ENCODE measurements around the gene DHRS7C.

DHRS7C gene, protein sequence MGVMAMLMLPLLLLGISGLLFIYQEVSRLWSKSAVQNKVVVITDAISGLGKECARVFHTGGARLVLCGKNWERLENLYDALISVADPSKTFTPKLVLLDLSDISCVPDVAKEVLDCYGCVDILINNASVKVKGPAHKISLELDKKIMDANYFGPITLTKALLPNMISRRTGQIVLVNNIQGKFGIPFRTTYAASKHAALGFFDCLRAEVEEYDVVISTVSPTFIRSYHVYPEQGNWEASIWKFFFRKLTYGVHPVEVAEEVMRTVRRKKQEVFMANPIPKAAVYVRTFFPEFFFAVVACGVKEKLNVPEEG

DNA sequence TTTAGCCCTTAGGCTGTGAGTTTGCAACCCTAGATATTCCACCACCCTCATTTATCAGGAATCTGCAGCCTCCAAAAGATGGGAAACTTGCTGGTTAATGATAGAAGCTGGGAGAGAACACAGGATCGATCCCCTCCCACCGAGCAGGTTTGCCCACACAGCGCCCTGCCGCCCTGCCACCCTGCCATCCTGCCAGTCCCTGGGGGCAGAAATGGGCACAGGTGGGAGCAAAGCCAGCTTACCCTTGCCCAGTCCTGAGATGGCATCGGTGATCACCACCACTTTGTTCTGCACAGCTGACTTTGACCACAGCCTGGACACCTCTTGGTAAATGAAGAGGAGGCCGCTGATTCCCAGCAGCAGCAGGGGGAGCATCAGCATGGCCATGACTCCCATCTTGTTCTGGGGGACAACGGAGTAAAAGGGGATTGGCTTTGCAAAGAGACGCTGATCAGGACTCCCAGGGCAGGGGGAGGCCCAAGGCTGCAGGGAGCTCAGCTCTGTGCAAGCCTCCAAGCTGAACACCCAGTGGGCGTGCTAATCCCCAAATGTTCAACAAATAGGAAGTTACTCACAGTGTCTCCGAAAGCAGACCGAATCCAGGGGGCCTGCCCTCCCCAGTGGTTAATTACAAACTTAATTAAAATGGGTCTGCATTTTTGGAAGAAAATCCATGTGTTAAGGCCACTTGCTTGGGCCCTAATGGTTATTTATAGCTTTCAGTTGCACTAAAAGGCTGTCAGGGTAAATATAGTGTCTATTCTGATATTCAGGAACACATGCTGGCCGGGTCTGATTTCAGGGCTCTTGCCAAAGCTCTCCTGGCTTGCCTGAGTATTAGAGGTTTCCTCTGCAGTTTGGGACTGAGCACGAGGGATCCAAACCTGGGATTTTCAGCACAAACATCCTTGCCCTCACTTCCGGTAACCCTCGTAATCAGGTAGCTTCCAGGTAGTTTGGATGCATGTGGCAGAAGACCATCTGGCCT lies at the start of gene DHRS7C:
Gene DHRS7C (minus strand): TSS at position 704 of the 988 bp plus-strand sequence. CDS start 308 bp downstream, at position 396.
- no peak for DNase-seq (ENCODE audit: extremely low read depth in 1 of 2, low read depth in 1 of 2)

DNA sequence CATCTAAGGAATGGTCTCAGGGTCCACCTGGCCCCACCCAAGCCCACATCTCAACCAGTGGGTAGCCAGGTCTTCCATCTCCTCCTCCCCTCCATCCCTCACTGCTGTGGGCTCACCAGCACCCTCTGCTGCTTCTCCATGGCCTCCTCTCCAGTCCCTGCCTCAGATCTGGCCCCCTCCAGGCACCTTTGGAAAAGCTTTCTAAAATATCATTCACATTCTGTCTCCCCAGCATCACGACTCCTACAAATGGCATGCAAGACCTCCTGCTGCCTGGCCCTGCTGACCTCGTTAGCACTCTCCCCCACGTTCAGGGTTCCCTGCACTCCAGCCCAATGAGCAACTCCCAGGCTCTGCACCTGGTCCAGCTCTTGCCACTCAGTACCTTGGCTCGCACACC lies 48.0 kb upstream of the DHRS7C start:
- DNase-seq (ENCODE audit: extremely low read depth in 1 of 2, low read depth in 1 of 2): no peak

DNA sequence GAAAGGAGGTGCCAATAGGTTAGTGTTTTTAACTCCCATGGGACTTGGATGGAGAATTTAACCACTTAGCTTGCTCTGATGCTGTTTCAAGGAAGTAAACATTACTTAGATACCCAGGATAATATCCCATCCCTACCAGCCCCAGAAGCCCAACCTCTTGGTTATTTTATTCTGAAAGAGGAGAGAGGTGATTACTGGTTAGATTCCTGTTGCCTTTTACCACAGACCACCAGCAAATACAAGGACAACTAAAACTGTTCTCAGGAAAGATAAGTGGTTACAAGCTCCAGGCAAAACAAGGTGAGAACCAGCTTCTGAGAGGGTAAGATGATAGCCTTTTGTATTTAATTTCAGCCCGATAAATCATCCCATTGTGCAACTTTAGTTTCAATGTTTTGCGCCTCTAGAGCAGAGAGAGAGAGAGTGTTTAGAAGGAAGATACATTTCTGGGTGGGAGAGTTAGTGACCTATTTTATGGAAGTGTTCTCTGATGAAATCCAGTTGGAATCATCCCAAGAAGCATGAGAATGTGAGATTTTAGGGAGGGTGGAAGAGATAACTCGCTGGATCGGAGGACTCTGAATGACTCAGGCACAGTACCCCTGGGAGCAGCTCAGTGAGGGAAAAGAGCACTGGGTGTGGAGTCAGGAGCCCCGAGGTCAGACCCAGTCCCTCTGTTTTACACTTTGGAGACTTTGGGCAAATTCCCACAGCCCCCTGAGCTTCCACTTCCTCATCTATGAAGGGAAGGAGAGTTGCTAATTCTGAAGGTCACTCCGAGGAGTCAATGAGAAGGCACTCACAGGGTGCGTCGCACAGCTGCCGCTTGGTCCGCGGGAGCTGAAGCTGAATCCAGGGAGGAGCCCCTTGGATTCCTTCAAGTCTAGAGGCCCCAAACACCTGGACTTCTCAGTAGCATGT lies 46.4 kb upstream of the DHRS7C start:
- no peak for DNase-seq (ENCODE audit: extremely low read depth in 1 of 2, low read depth in 1 of 2)

DNA sequence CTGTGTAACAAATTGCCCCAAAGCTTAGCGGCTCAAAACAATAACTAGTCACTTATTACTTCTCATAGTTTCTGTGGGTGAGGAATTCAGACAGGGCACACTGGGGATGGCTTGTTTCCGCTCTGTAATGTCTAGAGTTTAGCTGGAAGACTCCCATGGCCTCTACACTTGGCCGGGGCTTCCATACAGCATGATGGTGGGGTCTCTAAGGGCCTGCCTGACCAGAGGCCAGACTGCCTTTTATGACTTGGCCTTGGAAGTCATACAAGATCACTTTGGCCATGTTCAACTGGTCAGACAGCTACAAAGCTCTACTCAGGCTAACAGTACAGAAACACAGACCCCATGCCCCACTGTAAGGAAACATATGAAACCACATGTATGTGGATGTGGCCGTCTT lies 42.5 kb upstream of the DHRS7C start:
- no peak for DNase-seq (ENCODE audit: extremely low read depth in 1 of 2, low read depth in 1 of 2)

DNA sequence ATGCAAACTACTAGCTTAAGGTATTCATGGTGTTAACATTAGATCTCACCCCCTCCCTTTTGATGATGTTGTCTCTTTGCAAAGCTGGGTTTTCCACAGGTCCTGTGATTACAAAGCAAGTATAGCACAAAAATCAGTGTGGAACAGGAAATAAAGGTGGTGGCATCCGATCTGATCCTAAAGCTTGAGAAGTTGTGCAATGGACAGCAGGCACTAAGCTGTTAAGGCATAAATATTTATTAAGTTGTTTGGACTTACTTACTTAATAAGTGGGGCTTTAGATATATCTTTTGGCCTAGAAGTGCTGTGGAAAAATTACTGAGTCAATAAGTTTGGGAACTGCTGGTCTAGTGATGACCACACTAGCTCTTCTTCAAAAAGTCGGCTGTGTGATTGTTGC lies 39.3 kb upstream of the DHRS7C start:
- DNase-seq (ENCODE audit: extremely low read depth in 1 of 2, low read depth in 1 of 2): no peak

DNA sequence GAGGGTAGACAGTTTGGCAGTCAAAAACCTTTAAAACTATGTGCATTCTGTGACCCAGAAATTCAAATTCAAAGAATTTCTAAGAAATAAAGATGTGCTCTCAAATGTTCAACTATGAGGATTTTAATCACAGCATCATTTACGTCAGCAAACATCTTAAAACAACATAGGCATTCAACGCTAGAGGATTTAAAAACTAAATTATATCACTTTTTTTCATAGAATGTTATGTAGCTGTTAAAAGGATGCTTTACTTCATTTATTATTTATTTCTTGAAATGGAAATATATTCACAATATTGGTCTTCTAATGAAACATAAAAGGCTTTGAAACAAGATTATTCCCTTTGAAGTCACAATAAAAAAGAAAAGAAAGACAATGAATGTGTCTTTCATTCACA lies 38.0 kb upstream of the DHRS7C start:
- DNase-seq (ENCODE audit: extremely low read depth in 1 of 2, low read depth in 1 of 2): no peak

DNA sequence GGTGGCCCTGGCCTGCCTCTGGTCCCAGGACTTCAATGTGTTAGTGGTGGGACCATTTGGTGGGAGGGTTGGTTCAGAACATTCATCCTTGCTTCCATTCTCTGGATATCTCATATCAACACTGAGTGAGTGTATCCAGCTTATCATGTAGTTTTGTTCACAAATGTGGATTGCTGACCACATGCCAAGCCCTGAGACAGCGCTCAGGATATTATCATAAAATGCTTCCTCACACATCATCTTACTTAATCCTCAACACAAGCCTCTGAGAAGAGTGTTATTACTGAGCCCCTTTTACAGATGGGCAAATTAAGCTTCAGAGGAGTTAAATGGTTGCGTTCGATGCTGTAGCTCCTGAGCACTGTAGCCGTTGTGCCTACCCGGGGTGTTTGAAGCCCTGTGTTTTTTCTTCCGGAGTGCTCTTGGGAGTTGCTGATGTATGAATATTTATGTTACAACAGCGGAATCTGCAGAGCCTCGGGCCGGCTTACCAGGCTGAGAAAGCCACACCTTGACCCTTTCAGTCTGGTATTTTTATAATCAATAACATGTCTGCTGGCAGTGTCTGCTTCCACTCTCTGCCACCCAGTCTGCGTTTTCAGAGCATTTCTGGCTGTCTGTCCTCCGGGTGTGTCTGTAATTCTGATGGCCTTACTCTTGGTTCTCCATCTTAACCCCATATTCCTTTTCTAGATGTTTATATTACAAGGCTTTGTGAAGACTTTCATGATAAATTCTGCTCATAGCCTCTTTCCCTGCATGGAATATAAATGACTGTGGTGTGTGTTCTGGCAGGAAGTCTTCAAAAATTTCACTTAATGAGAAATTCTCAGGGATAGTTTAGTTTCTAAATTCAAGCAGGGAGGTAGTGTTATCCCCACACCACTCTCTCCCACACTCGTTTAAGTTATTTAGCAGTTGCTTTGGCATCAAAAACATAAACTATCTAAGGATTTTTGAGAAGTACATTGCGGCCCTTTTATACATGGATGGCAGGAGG lies 37.2 kb upstream of the DHRS7C start:
- DNase-seq (ENCODE audit: extremely low read depth in 1 of 2, low read depth in 1 of 2): no peak

DNA sequence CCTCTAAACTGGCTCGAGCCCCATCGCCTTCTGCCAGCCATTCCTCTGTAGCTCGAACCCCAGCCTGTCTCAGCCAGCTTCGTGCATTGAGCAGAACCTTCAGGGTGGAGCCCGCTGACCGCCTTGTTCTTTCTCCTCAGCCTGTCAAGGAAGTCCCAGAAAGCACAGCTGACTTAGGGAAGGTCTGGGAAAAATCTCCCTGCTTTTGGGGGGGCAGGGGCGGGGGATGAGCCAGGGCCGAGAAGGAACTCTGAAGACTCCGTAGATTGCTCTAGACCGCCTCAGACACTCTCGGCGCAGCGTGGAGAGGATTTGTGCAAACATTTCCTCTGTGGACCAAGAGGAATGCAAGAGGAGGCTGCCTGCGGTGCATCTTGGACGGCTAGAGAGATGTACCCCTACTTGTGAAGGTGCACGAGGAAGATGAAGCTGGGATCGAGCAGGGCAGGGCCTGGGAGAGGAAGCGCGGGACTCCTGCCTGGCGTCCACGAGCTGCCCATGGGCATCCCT lies 34.3 kb upstream of the DHRS7C start, which contains the start of gene GLP2R:
Gene GLP2R (plus strand): TSS at position 284 of the 510 bp plus-strand sequence. CDS start 140 bp downstream, at position 424.
- no peak for DNase-seq (ENCODE audit: extremely low read depth in 1 of 2, low read depth in 1 of 2)

DNA sequence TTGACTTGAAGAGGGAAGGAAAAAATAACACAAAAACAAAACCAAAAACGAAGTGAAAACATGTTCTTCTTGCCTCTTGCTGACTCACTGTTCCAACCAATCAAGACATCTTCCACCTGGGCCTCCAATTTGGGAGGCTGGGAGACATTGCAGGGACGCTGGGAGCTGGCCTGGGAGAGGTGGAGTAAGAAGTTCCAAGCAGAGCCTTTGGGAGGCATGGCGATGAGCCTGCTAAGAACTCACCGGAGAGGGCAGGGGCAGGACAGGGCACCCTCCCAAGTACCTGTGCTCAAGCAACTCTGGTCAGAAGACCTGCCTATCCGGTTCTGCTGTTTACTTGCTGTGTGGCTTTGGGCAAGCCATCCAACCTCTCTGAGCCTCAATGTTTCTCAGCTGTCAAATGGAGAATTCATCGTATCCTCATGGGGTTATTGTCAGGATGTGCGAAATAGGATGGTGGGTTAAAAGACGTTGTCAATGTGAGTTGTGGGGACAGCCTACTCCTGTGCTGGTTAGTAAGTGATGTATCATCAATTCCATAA lies 33.5 kb upstream of the DHRS7C start:
- no peak for DNase-seq (ENCODE audit: extremely low read depth in 1 of 2, low read depth in 1 of 2)

DNA sequence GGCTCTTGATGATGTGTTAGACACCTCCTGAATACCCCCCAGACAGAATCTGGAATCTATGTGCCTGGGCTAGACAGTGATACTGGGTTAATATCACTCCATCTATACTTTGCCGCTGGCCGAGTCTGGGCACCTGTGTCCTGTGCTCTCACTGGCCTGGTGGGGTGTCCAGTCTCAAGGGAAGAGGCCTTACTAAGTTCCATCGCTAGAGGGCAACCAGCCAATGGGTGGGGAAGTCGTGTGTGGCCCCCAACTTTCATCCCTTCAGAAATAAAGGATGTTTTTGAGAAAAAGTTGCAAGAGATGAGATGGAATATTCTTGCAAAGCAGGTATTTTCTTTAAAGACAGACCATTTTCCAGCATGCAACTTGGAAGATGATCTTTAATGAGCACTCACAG lies 32.7 kb upstream of the DHRS7C start:
- DNase-seq (ENCODE audit: extremely low read depth in 1 of 2, low read depth in 1 of 2): no peak

DNA sequence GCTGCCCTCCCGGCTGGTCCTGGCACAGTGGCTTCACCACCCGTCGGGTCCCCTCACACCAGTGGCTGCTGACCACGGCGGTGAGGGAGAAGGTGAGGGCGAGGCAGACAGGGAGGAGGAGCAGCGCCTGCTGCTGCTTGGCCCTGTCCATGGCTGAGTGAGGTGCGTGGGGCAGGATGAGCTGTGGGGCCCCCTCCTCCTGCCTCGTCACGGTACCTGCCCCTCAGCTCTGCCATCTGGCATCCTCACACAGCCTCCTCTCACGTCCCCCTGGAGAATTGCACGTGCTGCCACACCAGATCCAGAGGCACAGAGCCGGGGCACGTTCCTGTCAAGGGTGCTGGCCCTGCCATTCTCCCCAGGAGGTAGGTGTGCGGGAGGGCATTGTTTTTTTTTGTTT lies 30.5 kb upstream of the DHRS7C start, which contains the start of gene GSG1L2:
Gene GSG1L2 (minus strand): TSS at position 159 of the 400 bp plus-strand sequence. CDS start 8 bp downstream, at position 151.
- no peak for DNase-seq (ENCODE audit: extremely low read depth in 1 of 2, low read depth in 1 of 2)

DNA sequence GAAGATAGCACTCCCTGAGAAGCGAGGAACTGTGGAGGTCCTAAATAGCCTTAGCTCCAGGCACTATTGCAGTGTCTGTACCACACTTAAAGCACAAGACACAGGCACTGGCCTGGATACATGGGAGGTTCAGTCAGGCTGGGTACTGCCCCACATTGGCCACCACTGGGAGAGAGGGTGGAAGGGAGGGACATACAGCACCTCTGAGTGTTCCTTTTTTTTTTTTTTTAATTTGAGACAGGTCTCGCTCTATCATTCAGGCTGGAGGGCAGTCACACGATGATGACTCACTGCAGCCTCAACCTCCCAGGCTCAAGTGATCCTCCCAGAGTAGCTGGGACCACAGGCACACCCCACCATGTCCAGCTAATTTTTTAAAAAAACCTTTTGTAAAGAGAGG lies 29.1 kb upstream of the DHRS7C start:
- DNase-seq (ENCODE audit: extremely low read depth in 1 of 2, low read depth in 1 of 2): no peak

DNA sequence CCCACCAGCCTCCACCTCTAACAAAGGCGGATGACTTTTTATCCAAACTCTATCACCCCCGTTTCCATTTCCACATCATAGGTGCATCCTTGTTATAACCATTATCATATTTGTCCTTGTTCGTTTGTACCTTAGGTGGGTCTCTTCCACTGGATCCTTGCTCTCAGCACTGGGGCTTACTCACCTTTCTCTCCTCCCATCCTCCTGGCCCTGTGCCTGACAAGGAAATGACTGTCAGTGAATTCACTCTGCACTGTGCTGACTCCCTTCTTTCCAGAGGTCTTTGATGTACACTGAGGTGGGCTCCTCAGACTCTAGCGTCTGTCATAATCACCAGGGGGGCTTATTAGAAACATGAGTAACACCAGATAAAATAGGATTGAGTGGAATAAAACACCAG lies 27.4 kb upstream of the DHRS7C start:
- DNase-seq (ENCODE audit: extremely low read depth in 1 of 2, low read depth in 1 of 2): no peak

DNA sequence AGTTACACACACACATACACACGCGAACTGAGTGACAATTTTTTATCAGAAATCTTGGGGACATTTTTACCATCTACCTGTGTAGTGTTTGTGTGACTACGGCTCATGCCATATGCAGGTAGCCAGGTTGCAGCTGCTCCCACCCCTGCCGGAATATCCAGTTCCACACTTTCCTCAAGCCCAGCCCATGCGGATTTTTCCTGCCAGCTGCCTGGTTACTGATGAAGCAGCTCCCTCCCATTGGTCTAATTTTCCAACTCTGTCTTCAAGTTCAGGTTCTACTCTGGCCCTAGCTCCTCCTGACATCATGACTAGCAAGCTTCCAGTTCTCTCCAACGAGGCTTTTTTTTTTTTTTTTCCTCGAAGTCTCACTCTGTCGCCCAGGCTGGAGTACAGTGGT lies 25.7 kb upstream of the DHRS7C start:
- no peak for DNase-seq (ENCODE audit: extremely low read depth in 1 of 2, low read depth in 1 of 2)

DNA sequence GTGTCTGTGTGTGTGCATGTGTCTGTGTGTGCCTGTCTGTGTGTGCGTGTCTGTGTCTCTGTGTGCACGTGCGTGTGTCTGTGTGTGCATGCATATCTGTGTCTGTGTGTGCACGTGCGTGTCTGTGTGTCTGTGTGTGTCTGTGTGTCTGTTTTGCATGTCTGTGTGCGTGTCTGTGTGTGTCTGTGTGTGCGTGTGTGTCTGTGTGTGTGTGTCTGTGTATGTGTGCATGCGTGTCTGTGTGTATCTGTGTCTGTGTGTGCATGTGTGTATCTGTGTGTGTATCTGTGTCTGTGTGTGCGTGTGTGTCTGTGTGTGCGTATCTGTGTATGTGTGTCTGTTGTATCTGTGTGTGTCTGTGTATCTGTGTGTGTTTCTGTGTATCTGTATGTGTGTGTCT lies 25.1 kb upstream of the DHRS7C start:
- no peak for DNase-seq (ENCODE audit: extremely low read depth in 1 of 2, low read depth in 1 of 2)

DNA sequence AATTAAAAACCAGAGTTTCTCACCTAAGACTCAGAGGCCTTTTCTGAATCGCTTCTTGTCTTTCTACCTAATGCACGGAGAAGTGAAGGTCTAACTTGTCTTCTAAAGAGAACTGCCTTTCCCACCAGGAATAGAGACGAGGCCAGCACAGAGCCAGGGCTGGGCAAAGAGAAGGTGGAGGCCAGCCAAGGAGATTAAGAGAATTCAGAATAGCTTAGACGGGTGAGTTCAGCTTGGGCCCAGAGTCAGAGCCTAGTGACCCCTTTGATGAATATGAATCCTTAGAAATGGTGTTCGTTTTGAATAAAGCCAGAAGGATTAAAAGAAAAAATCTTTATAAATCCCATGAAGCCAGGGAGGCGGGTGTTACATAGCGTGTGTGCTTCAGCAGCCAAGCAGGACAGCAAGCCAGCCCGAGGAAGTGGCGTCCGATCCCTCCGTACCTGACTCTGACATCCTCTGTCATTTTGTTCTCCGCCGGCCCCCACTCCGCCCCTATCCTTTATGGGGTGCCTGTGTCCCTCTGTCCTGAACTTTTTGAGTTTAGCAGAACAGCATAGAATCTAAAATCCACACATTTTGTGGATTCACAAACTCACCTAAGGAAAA lies 23.0 kb upstream of the DHRS7C start:
- no peak for DNase-seq (ENCODE audit: extremely low read depth in 1 of 2, low read depth in 1 of 2)

DNA sequence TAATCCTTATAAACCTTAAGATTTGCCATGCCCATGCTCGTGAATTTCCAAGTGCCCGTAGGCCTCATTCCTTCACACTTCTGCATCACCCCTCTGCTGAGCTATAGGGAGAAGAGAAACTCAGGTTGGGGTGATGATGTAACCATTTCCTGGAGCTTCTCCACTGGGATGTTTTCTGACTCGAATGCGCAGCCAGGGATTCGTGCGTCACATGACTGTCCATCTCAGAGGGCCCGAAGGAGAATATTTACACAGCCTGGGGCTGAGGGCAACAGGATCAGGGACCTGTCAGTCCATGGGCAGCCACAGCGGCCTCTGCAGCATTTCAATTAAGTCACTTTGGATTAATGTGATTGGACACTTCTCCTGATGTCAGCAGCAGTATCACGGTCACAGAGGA lies 21.8 kb upstream of the DHRS7C start:
- no peak for DNase-seq (ENCODE audit: extremely low read depth in 1 of 2, low read depth in 1 of 2)

DNA sequence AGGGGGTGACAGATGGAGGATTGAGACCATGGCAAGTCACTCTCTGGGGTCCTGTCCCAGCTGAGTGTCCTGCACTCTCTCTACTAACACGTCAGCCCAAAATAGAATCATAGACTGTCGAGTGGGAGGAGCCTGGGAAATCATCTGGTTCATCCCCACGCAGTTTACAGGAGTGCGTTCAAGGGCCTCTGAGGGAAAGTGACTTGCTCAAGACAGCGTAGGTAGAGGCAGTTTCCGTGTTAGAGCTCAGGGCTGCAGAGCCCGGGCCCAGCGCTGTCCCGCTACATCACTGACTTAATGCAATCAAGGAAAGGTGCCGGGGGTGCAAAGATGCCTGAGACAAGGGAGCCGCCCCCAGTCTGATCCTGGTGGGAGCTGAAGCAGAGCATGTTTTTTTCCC lies 20.1 kb upstream of the DHRS7C start:
- no peak for DNase-seq (ENCODE audit: extremely low read depth in 1 of 2, low read depth in 1 of 2)

DNA sequence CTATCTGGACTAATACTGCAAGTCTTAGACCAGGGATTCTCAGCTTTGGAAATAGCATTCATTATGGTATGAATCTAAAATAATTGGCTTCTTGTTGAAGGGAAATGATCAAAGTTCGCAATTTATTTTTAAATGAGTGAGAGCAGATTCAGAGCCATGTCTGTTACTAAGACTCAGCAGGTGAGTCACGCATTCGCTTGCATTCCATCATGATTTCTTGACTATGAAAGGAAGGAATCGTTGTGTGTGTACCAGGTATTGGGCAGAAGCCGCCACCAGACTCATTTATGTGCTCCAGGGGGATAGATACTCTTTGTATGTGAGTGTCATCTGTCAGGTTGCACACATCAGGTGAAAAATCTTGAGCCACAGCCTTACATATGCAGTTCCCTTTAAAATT lies 19.7 kb upstream of the DHRS7C start:
- no peak for DNase-seq (ENCODE audit: extremely low read depth in 1 of 2, low read depth in 1 of 2)
